Omental fat pad (tissue), 4 donors: Measurements from ENCODE around the gene PAF1. TPM values are rescaled to one million over a fixed set of nuclear protein-coding genes. Genes with fewer than 3 reads are reported as not detected.

Experiments
- ATAC-seq: fragments of 150-250 bp; one replicate; pipeline ENCODE4 v1.9.1; 2016; ENCODE audit warnings: mild to moderate bottlenecking, moderate library complexity; ENCODE audit not compliant: low FRiP score
- DNase-seq: peaks from one replicate; pipeline ENCODE4 v3.0.0-alpha.2; 2019; ENCODE audit warnings: low spot score
- total RNA-seq, 4 donors: library from RNA; depleted of rRNA; stranded (reverse); fragments of >200 nt; gene quantifications; one replicate each; pipeline ENCODE4 v1.1.0, GENCODE V29; 2016
- TF ChIP-seq, protein P1 (sequence below), 3 donors: fragments of 450-650 bp; IDR thresholded peaks; one replicate each; pipeline ENCODE4 v1.5.1; 2016 to 2017; ENCODE audit warnings: antibody characterized with exemption in 3 of 3, mild to moderate bottlenecking in 3 of 3, moderate library complexity in 2 of 3

The PAF1 gene
- total RNA-seq, 4 donors from 2014 or later, result 29.2 to 60.3 (median 53.3) TPM

DNA sequence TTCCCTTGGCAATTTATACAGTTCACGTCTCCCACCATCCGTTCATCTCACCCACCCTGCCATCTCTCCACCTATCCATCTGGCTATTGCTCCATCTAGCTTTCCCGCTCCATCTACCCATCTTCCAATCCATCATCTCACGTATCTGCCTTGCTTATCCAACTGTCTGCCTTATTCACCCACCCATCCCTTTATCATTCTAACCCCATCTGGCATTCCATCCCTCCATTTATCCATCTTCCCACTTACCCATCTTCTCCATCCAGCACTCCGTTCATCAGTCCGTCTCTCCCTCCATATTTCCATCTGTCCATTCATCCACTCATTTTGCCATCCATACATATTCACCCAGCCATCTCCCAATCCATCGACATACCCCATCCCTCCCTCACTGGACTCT is 34.8 kb upstream of the PAF1 start:
- TF ChIP-seq, protein P1, sequence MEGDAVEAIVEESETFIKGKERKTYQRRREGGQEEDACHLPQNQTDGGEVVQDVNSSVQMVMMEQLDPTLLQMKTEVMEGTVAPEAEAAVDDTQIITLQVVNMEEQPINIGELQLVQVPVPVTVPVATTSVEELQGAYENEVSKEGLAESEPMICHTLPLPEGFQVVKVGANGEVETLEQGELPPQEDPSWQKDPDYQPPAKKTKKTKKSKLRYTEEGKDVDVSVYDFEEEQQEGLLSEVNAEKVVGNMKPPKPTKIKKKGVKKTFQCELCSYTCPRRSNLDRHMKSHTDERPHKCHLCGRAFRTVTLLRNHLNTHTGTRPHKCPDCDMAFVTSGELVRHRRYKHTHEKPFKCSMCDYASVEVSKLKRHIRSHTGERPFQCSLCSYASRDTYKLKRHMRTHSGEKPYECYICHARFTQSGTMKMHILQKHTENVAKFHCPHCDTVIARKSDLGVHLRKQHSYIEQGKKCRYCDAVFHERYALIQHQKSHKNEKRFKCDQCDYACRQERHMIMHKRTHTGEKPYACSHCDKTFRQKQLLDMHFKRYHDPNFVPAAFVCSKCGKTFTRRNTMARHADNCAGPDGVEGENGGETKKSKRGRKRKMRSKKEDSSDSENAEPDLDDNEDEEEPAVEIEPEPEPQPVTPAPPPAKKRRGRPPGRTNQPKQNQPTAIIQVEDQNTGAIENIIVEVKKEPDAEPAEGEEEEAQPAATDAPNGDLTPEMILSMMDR (IDR thresholded peaks at IDR 0.05), result no peak
- no peak for ATAC-seq
- no peak for DNase-seq

DNA sequence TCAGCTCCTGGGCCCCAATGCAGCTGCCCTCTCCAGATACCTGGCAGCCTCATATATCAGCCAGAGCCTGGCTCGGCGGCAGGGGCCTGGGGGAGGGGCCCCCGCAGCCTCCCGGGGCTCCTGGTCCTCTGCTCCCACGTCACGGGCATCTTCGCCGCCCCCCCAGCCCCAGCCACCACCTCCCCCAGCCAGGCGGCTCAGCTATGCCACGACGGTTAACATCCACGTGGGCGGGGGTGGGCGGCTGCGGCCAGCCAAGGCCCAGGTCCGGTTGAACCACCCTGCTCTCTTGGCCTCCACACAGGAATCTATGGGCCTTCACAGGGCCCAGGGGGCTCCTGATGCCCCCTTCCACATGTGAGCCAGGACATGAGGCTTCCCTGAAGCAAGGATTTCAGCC is 34.0 kb upstream of the PAF1 start:
- TF ChIP-seq, protein P1 (IDR thresholded peaks at IDR 0.05), result no peak
- DNase-seq (no peak), ATAC-seq (no peak)

DNA sequence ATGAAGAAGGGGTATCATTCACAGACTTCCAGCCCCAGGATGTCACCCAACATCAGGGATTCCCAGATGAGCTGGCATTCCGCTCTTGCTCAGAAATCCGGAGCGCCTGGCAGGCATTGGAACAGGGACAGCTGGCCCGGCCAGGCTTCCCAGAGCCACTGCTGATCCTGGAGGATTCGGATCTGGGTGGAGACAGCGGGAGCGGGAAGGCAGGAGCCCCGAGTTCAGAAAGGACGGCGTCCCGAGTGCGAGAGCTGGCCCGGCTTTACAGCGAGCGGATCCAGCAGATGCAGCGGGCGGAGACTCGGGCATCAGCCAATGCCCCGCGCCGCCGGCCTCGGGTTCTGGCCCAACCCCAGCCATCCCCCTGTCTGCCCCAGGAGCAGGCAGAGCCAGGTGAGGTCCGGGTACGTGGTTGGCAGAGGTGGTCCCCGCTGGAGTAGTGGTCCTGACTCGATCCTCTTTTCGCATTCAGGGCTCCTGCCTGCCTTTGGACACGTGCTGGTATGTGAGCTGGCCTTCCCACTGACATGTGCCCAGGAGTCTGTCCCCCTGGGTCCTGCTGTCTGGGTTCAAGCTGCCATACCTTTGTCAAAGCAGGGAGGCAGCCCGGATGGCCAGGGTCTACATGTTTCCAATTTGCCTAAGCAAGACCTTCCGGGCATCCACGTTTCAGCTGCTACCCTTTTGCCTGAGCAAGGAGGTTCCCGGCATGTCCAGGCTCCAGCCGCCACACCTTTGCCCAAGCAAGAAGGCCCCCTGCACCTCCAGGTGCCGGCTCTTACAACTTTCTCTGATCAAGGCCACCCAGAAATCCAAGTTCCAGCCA is 32.6 kb upstream of the PAF1 start:
- TF ChIP-seq, protein P1 (IDR thresholded peaks at IDR 0.05), result no peak
- no peak for ATAC-seq
- no peak for DNase-seq

DNA sequence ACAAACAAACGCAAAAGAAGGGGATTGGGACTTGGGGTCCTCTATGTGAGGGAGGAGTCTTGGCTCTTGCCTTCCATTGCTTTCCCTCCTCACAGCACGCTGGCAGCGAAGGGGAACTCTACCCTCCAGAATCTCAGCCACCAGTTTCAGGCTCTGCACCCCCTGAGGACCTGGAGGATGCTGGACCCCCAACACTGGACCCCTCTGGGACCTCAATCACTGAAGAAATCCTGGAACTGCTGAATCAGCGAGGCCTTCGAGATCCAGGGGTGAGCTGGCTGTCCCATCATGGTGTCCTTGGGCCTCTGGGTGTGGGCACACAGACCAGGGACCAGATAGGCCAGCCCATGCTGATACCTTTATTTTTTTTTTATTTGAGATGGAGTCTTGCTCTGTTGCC is 31.1 kb upstream of the PAF1 start:
- DNase-seq (no peak), ATAC-seq (no peak)
- TF ChIP-seq, protein P1 (IDR thresholded peaks at IDR 0.05), result no peak

DNA sequence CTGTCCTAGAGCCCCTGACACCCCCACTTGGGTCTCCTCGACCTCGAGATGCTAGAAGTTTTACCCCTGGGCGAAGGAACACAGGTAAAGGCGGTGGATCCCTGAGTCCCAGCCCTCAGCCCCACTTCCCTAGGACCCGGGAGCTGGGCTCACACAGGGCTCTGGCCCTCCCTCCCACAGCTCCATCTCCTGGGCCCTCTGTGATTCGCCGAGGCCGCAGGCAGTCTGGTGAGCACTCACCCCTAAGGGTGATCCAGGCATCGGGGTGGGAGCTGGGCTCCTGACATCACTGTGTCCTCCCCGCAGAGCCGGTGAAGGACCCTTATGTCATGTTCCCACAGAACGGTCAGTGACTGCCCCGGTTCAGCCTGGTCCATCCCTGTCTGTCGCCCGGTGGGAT is 29.9 kb upstream of the PAF1 start:
- TF ChIP-seq, protein P1 (IDR thresholded peaks at IDR 0.05), result no peak
- ATAC-seq, result no peak
- no peak for DNase-seq

DNA sequence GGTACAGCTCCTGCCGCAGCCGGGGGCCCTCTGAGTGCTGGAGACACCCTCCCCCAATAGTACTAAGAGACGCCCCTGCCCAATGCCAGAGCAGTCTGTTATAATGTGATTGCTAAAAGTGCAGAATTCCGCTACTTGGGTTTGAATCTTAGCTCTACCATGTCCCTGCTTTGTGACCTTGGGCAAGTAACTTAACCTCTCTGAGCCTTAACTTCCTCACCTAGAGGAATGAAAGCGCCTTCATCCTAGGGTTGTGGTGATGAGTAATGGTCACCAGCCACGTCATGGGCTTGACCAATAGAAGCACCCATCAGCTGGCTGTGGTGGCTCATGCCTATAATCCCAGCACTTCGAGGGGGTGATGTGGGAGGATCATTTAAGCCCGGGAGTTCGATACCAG is 28.1 kb upstream of the PAF1 start:
- TF ChIP-seq, protein P1 (IDR thresholded peaks at IDR 0.05), result no peak
- DNase-seq (no peak), ATAC-seq (no peak)
